ENCODE results near the gene ZDHHC3. TPM values are rescaled to one million over a fixed set of nuclear protein-coding genes. Genes with fewer than 3 reads are reported as not detected.
A peak's percentile ranks its signal among the peaks of the same experiment; 100 is the strongest.

ZDHHC3 gene
- total RNA-seq, 1 experiment from 2014 or later: 58.0 TPM

DNA sequence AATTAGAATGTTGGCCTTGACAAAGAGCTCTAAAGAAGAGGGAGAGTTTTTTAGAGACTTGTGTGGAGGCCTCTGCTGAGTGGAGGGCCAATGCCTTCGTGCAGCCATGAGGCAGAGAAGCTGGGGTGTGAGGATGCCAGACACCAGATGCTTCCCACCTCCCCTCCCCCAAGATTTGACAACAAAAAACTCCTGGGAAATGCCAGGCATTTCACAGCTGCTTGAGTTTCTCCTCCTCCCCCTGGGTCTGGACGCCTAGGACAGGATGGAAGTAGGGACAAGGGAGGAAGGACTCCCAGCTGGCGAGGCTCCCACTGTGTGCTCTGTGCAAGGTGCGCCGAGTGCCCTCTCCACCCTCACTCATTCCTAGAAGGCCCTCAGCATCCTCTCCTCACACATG is 81.5 kb downstream of the ZDHHC3 start:
- H3K36me3 Mint-ChIP-seq: no peaks in the 10 kb centered on the region
- no peak overlapping the region for H3K4me3 Mint-ChIP-seq
- H3K4me1 Mint-ChIP-seq: peaks cover 25% of the 10 kb centered on the region
- ATAC-seq (peak; percentile 57), DNase-seq (ENCODE audit: low spot score) (no peak)
- H3K27ac Mint-ChIP-seq: no peak overlapping the region
- CTCF ChIA-PET: interaction anchor here (1.2 kb wide), 1 partner anchor 9 kb away, joined by 5 read pairs; no protein-coding TSS in a partner anchor
- no peaks in the 10 kb centered on the region for H3K27me3 Mint-ChIP-seq (ENCODE audit: low read depth)
- peaks cover 11% of the 10 kb centered on the region for H3K9me3 Mint-ChIP-seq
- POLR2A ChIA-PET: no interaction called here
- TF ChIP-seq, protein P1, sequence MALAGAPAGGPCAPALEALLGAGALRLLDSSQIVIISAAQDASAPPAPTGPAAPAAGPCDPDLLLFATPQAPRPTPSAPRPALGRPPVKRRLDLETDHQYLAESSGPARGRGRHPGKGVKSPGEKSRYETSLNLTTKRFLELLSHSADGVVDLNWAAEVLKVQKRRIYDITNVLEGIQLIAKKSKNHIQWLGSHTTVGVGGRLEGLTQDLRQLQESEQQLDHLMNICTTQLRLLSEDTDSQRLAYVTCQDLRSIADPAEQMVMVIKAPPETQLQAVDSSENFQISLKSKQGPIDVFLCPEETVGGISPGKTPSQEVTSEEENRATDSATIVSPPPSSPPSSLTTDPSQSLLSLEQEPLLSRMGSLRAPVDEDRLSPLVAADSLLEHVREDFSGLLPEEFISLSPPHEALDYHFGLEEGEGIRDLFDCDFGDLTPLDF (CRISPR knock-in tag; IDR thresholded peaks at IDR 0.05): no peak
- TF ChIP-seq ELF4 (CRISPR knock-in tag; IDR thresholded peaks at IDR 0.05; ENCODE audit: low read depth) (no peak), GRHL2 (CRISPR knock-in tag; IDR thresholded peaks at IDR 0.05; ENCODE audit: insufficient replicate concordance, severe bottlenecking) (no peak), FOXP1 (CRISPR knock-in tag; IDR thresholded peaks at IDR 0.05; ENCODE audit: borderline replicate concordance) (0 out of 2 replicates have a peak, but pooled peaks have one; percentile 33), ZNF121 (CRISPR knock-in tag; IDR thresholded peaks at IDR 0.05) (0 out of 2 replicates have a peak, but pooled peaks have one; percentile 26)
- TF ChIP-seq, protein P2, sequence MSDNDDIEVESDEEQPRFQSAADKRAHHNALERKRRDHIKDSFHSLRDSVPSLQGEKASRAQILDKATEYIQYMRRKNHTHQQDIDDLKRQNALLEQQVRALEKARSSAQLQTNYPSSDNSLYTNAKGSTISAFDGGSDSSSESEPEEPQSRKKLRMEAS (CRISPR knock-in tag; IDR thresholded peaks at IDR 0.05): peak; percentile 33; the same call in 1 of the 2 replicates
- TF ChIP-seq, protein P3, sequence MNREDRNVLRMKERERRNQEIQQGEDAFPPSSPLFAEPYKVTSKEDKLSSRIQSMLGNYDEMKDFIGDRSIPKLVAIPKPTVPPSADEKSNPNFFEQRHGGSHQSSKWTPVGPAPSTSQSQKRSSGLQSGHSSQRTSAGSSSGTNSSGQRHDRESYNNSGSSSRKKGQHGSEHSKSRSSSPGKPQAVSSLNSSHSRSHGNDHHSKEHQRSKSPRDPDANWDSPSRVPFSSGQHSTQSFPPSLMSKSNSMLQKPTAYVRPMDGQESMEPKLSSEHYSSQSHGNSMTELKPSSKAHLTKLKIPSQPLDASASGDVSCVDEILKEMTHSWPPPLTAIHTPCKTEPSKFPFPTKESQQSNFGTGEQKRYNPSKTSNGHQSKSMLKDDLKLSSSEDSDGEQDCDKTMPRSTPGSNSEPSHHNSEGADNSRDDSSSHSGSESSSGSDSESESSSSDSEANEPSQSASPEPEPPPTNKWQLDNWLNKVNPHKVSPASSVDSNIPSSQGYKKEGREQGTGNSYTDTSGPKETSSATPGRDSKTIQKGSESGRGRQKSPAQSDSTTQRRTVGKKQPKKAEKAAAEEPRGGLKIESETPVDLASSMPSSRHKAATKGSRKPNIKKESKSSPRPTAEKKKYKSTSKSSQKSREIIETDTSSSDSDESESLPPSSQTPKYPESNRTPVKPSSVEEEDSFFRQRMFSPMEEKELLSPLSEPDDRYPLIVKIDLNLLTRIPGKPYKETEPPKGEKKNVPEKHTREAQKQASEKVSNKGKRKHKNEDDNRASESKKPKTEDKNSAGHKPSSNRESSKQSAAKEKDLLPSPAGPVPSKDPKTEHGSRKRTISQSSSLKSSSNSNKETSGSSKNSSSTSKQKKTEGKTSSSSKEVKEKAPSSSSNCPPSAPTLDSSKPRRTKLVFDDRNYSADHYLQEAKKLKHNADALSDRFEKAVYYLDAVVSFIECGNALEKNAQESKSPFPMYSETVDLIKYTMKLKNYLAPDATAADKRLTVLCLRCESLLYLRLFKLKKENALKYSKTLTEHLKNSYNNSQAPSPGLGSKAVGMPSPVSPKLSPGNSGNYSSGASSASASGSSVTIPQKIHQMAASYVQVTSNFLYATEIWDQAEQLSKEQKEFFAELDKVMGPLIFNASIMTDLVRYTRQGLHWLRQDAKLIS (CRISPR knock-in tag; IDR thresholded peaks at IDR 0.05; ENCODE audit: borderline replicate concordance): no peak
- TF ChIP-seq, protein P4, sequence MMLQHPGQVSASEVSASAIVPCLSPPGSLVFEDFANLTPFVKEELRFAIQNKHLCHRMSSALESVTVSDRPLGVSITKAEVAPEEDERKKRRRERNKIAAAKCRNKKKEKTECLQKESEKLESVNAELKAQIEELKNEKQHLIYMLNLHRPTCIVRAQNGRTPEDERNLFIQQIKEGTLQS (CRISPR knock-in tag; conservative IDR thresholded peaks at IDR 0.05): no peak

DNA sequence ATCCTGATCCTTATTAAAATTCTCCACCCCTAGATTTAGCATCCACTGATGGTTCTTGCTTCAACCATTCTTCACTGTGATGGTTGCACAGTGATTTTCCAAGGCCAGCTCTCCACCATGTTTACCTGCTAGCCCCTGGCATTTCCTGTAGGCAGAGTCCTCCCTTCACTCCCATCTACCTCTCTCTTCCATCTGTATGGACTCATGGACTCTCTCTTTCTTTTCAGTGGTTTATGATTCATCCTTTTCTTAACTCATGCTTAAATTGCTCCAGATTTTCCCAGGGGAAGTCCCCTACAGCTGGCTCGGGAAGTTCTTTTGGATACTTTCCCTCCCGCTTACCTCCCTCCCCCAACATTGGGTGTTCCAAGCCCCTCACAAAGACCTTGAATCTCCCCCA is 82.9 kb downstream of the ZDHHC3 start:
- DNase-seq (ENCODE audit: low spot score) (no peak), ATAC-seq (no peak)
- POLR2A ChIA-PET: no interaction called here
- H3K4me3 Mint-ChIP-seq: no peak overlapping the region
- peaks cover 22% of the 10 kb centered on the region for H3K4me1 Mint-ChIP-seq
- no peaks in the 10 kb centered on the region for H3K36me3 Mint-ChIP-seq
- no peaks in the 10 kb centered on the region for H3K27me3 Mint-ChIP-seq (ENCODE audit: low read depth)
- H3K9me3 Mint-ChIP-seq: peaks cover 11% of the 10 kb centered on the region
- CTCF ChIA-PET: no interaction called here
- H3K27ac Mint-ChIP-seq: no peak overlapping the region
- TF ChIP-seq FOXJ3 (CRISPR knock-in tag; IDR thresholded peaks at IDR 0.05; ENCODE audit: borderline replicate concordance): no peak
- TF ChIP-seq ZNF232 (CRISPR knock-in tag; IDR thresholded peaks at IDR 0.05): no peak
- TF ChIP-seq NR1H2 (CRISPR knock-in tag; IDR thresholded peaks at IDR 0.05): no peak
- TF ChIP-seq, protein P5, sequence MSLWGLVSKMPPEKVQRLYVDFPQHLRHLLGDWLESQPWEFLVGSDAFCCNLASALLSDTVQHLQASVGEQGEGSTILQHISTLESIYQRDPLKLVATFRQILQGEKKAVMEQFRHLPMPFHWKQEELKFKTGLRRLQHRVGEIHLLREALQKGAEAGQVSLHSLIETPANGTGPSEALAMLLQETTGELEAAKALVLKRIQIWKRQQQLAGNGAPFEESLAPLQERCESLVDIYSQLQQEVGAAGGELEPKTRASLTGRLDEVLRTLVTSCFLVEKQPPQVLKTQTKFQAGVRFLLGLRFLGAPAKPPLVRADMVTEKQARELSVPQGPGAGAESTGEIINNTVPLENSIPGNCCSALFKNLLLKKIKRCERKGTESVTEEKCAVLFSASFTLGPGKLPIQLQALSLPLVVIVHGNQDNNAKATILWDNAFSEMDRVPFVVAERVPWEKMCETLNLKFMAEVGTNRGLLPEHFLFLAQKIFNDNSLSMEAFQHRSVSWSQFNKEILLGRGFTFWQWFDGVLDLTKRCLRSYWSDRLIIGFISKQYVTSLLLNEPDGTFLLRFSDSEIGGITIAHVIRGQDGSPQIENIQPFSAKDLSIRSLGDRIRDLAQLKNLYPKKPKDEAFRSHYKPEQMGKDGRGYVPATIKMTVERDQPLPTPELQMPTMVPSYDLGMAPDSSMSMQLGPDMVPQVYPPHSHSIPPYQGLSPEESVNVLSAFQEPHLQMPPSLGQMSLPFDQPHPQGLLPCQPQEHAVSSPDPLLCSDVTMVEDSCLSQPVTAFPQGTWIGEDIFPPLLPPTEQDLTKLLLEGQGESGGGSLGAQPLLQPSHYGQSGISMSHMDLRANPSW (CRISPR knock-in tag; conservative IDR thresholded peaks at IDR 0.05; ENCODE audit: low read depth): no peak
- no peak for TF ChIP-seq MXD4 (CRISPR knock-in tag; IDR thresholded peaks at IDR 0.05; ENCODE audit: borderline replicate concordance)
- TF ChIP-seq, protein P6, sequence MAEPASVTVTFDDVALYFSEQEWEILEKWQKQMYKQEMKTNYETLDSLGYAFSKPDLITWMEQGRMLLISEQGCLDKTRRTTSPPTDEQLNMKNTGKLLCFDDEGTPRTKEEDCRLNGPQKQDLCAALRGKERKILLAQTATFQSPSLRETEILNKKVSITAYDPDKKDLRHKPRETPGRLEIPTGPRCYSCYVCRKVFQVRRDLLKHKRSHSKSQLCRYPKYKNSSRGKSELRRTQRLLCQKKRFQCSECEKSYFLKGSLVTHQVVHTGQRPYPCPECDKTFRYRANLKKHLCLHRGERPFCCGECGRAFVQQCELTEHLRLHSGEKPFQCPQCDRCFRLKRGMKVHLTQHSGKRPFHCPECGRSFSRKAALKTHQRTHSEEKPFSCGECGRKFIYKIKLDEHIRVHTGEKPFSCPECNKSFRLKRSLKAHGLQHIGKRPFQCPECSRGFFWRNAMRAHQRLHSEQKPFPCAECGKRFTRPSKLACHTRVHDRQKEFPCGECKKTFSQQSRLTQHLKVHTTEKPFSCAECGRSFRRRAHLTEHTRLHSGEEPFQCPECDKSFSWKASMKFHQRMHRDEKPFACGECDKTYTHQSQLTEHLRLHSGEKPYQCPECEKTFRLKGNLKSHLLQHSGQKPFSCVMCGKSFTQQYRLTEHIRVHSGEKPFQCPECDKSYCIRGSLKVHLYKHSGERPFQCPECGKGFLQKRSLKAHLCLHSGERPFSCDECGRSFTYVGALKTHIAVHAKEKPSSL (CRISPR knock-in tag; conservative IDR thresholded peaks at IDR 0.05): no peak
- TF ChIP-seq, protein P7, sequence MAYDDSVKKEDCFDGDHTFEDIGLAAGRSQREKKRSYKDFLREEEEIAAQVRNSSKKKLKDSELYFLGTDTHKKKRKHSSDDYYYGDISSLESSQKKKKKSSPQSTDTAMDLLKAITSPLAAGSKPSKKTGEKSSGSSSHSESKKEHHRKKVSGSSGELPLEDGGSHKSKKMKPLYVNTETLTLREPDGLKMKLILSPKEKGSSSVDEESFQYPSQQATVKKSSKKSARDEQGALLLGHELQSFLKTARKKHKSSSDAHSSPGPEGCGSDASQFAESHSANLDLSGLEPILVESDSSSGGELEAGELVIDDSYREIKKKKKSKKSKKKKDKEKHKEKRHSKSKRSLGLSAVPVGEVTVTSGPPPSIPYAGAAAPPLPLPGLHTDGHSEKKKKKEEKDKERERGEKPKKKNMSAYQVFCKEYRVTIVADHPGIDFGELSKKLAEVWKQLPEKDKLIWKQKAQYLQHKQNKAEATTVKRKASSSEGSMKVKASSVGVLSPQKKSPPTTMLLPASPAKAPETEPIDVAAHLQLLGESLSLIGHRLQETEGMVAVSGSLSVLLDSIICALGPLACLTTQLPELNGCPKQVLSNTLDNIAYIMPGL (CRISPR knock-in tag; IDR thresholded peaks at IDR 0.05): no peak
- no peak for TF ChIP-seq OVOL2 (CRISPR knock-in tag; IDR thresholded peaks at IDR 0.05; ENCODE audit: borderline replicate concordance)
- TF ChIP-seq SMAD3 (CRISPR knock-in tag; IDR thresholded peaks at IDR 0.05; ENCODE audit: borderline replicate concordance): no peak
